GM10248 (cell line): ENCODE measurements around the gene ELOVL5.

Experiments
- CTCF ChIA-PET: fragments of 300-600 bp; sonication (Branson Sonifier 250); formaldehyde crosslinking; extraction: SDS; loops from one replicate; lab custom pipeline; 2021; ENCODE audit warnings: antibody characterized with exemption; lab: Yijun Ruan, JAX
- POLR2A ChIA-PET: fragments of 350-650 bp; sonication (Branson Sonifier 250); formaldehyde crosslinking; extraction: SDS; loops from one replicate; lab custom pipeline; 2020; ENCODE audit warnings: antibody characterized with exemption; lab: Yijun Ruan, JAX
- DNase-seq: peaks from one replicate; pipeline ENCODE4 v3.0.0; 2012; ENCODE audit errors: extremely low spot score
- CTCF ChIP-seq: IDR thresholded peaks from 2 replicates; pipeline ENCODE4 v1.5.1; 2012; ENCODE audit warnings: mild to moderate bottlenecking, low read depth; ENCODE audit errors: extremely low read depth, missing control alignments, control extremely low read depth

The ELOVL5 gene

GRCh38 chr6:53382421-53382820 is 33.7 kb upstream of the ELOVL5 start:
- ChIA-PET CTCF (no interaction called here), POLR2A (no interaction called here)
- no peak for DNase-seq
- TF ChIP-seq CTCF, result no peak

GRCh38 chr6:53378208-53378607 is 29.5 kb upstream of the ELOVL5 start:
- POLR2A ChIA-PET, result no interaction called here
- TF ChIP-seq CTCF, result no peak
- no peak for DNase-seq
- CTCF ChIA-PET, result no interaction called here

GRCh38 chr6:53377793-53378192 is 29.0 kb upstream of the ELOVL5 start:
- ChIA-PET POLR2A (no interaction called here), CTCF (no interaction called here)
- no peak for DNase-seq

GRCh38 chr6:53377289-53377688 is 28.5 kb upstream of the ELOVL5 start:
- ChIA-PET CTCF (no interaction called here), POLR2A (no interaction called here)
- no peak for DNase-seq
- no peak for TF ChIP-seq CTCF

More at GRCh38 chr6:53377793-53378192, 29.0 kb upstream of the ELOVL5 start:
- no peak for TF ChIP-seq CTCF

- ChIA-PET POLR2A (no interaction called here), CTCF (no interaction called here)
- no peak for TF ChIP-seq CTCF
- DNase-seq, result no peak
Measured at GRCh38 chr6:53376661-53377226, 28.0 kb upstream of the ELOVL5 start.

GRCh38 chr6:53375847-53376246 is 27.1 kb upstream of the ELOVL5 start:
- no peak for TF ChIP-seq CTCF
- no peak for DNase-seq
- ChIA-PET CTCF (no interaction called here), POLR2A (no interaction called here)
